ENCODE data around the gene CNBP. TPM values are rescaled to one million over a fixed set of nuclear protein-coding genes. Genes with fewer than 3 reads are reported as not detected.
"Not testable (repeated sequence)": the region's sequence is repeated elsewhere in the genome, so short reads cannot be mapped to it uniquely, and the experiment has no call there.

CNBP gene
- polyA plus RNA-seq, 1 donor from 2014 or later, result 329 TPM

DNA sequence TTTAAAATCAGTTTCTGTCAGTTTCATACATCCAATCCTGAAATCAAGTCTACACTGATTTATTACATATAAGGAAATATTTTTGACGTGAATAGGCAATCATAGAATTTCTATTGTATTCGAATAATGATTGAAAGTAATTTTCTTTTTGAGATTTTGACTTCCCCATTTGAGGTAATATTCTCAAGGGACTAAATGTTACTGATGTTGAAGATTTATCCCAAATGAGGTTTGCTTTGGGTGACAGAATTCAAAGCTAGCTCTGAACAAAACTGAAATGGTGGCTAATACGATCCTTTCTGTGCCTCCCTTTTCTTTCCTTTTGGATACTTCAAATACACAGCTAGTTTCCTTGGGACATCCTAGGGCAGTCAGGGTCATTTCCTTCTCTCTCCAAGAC lies 12.9 kb upstream of the CNBP start:
- Histone ChIP-seq H3K9me2 (ENCODE audit: insufficient read depth, low read length) (no peaks in the 10 kb centered on the region), H3K27ac (ENCODE audit: low read length) (no peak overlapping the region), H3F3A (ENCODE audit: insufficient read depth, low read length, poor library complexity, severe bottlenecking) (no peaks in the 10 kb centered on the region), H2AFZ (ENCODE audit: low read depth, low read length) (no peak overlapping the region), H3K9me3 (ENCODE audit: low read length) (no peaks in the 10 kb centered on the region), H3K9ac (ENCODE audit: low read length) (no peak overlapping the region), H3K27me3 (ENCODE audit: insufficient read depth, low read depth, low read length) (no peaks in the 10 kb centered on the region), H3K79me2 (replicated peaks; ENCODE audit: insufficient read depth, low read length) (no peaks in the 10 kb centered on the region), H4K20me1 (ENCODE audit: insufficient read depth) (no peaks in the 10 kb centered on the region), H3K4me3 (ENCODE audit: low read length) (no peak overlapping the region), H3K36me3 (ENCODE audit: insufficient read depth, low read length) (no peaks in the 10 kb centered on the region), H3K4me2 (ENCODE audit: low read length) (no peak overlapping the region)
- TF ChIP-seq, protein P1, sequence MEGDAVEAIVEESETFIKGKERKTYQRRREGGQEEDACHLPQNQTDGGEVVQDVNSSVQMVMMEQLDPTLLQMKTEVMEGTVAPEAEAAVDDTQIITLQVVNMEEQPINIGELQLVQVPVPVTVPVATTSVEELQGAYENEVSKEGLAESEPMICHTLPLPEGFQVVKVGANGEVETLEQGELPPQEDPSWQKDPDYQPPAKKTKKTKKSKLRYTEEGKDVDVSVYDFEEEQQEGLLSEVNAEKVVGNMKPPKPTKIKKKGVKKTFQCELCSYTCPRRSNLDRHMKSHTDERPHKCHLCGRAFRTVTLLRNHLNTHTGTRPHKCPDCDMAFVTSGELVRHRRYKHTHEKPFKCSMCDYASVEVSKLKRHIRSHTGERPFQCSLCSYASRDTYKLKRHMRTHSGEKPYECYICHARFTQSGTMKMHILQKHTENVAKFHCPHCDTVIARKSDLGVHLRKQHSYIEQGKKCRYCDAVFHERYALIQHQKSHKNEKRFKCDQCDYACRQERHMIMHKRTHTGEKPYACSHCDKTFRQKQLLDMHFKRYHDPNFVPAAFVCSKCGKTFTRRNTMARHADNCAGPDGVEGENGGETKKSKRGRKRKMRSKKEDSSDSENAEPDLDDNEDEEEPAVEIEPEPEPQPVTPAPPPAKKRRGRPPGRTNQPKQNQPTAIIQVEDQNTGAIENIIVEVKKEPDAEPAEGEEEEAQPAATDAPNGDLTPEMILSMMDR (IDR thresholded peaks at IDR 0.05; ENCODE audit: poor library complexity, severe bottlenecking), result no peak
- TF ChIP-seq POLR2AphosphoS5 (IDR thresholded peaks at IDR 0.05) (no peak), MXI1 (conservative IDR thresholded peaks at IDR 0.05; ENCODE audit: poor library complexity, severe bottlenecking) (no peak), EP300 (conservative IDR thresholded peaks at IDR 0.05; ENCODE audit: poor library complexity, severe bottlenecking) (no peak), SMC3 (conservative IDR thresholded peaks at IDR 0.05; ENCODE audit: poor library complexity) (no peak), TAF1 (IDR thresholded peaks at IDR 0.05; ENCODE audit: low read depth) (no peak), RAD21 (conservative IDR thresholded peaks at IDR 0.05) (no peak), EZH2 (IDR thresholded peaks at IDR 0.05; ENCODE audit: borderline replicate concordance, insufficient read depth, low read length, poor library complexity, severe bottlenecking) (no peak)
- TF ChIP-seq, protein P2, sequence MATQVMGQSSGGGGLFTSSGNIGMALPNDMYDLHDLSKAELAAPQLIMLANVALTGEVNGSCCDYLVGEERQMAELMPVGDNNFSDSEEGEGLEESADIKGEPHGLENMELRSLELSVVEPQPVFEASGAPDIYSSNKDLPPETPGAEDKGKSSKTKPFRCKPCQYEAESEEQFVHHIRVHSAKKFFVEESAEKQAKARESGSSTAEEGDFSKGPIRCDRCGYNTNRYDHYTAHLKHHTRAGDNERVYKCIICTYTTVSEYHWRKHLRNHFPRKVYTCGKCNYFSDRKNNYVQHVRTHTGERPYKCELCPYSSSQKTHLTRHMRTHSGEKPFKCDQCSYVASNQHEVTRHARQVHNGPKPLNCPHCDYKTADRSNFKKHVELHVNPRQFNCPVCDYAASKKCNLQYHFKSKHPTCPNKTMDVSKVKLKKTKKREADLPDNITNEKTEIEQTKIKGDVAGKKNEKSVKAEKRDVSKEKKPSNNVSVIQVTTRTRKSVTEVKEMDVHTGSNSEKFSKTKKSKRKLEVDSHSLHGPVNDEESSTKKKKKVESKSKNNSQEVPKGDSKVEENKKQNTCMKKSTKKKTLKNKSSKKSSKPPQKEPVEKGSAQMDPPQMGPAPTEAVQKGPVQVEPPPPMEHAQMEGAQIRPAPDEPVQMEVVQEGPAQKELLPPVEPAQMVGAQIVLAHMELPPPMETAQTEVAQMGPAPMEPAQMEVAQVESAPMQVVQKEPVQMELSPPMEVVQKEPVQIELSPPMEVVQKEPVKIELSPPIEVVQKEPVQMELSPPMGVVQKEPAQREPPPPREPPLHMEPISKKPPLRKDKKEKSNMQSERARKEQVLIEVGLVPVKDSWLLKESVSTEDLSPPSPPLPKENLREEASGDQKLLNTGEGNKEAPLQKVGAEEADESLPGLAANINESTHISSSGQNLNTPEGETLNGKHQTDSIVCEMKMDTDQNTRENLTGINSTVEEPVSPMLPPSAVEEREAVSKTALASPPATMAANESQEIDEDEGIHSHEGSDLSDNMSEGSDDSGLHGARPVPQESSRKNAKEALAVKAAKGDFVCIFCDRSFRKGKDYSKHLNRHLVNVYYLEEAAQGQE (IDR thresholded peaks at IDR 0.05; ENCODE audit: borderline replicate concordance), result no peak

DNA sequence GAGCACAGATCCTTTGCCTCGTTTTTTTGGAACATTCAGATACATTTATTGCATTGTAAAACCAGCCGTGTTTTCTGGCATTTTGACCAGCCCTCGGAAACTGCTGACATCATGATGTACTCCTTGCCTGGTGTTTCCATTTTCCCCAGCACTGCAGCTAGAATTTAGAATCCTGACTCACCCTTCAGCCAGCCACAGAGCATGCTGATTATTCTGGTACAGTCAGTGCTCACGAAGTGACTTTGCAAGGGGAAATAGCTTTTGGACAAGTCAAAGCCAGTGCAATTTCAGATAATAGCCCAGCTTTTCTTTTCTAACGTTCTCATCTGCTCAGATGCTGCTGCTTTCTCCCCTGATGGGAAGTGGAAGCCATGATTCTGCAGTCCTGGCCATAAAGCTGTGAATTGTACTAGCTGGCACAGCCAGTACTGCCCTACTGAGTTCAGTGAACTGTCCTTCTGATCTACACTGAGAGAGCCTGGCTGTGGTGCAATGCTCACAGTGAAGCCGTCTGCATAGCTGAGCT lies 12.1 kb upstream of the CNBP start:
- Histone ChIP-seq H2AFZ (ENCODE audit: low read depth, low read length) (no peak overlapping the region), H4K20me1 (ENCODE audit: insufficient read depth) (no peaks in the 10 kb centered on the region), H3K9ac (ENCODE audit: low read length) (peak overlapping the region; percentile 16), H3K27ac (ENCODE audit: low read length) (no peak overlapping the region), H3F3A (ENCODE audit: insufficient read depth, low read length, poor library complexity, severe bottlenecking) (no peaks in the 10 kb centered on the region), H3K9me2 (ENCODE audit: insufficient read depth, low read length) (no peaks in the 10 kb centered on the region), H3K79me2 (replicated peaks; ENCODE audit: insufficient read depth, low read length) (no peaks in the 10 kb centered on the region), H3K9me3 (ENCODE audit: low read length) (no peaks in the 10 kb centered on the region), H3K4me2 (ENCODE audit: low read length) (no peak overlapping the region), H3K4me3 (ENCODE audit: low read length) (no peak overlapping the region), H3K36me3 (ENCODE audit: insufficient read depth, low read length) (no peaks in the 10 kb centered on the region), H3K27me3 (ENCODE audit: insufficient read depth, low read depth, low read length) (no peaks in the 10 kb centered on the region)
- TF ChIP-seq SMC3 (conservative IDR thresholded peaks at IDR 0.05; ENCODE audit: poor library complexity), result no peak
- no peak for TF ChIP-seq POLR2AphosphoS5 (IDR thresholded peaks at IDR 0.05)

DNA sequence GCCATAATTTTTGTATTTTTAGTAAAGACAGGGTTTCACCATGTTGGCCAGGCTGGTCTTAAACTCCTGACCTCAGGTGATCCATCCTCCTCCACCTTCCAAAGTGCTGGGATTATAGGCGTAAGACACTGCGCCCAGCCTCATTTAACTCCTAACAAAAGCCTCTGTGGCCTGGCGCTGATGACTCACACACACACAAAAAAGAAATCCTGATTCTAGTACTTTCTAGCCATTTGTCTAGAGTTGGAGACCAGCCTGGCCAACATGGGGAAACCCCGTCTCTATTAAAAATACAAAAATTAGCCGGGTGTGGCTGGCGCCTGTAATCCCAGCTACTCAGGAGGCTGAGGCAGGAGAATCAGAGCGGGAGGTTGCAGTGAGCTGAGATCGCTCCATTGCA lies 6.1 kb upstream of the CNBP start:
- H3K9me3 ChIP-seq (ENCODE audit: low read length); H4K20me1 ChIP-seq (ENCODE audit: insufficient read depth); H3F3A ChIP-seq (ENCODE audit: insufficient read depth, low read length, poor library complexity, severe bottlenecking); H3K79me2 ChIP-seq (replicated peaks; ENCODE audit: insufficient read depth, low read length); H3K9me2 ChIP-seq (ENCODE audit: insufficient read depth, low read length); H2AFZ ChIP-seq (ENCODE audit: low read depth, low read length); H3K4me3 ChIP-seq (ENCODE audit: low read length); H3K9ac ChIP-seq (ENCODE audit: low read length); H3K36me3 ChIP-seq (ENCODE audit: insufficient read depth, low read length); H3K27me3 ChIP-seq (ENCODE audit: insufficient read depth, low read depth, low read length); H3K27ac ChIP-seq (ENCODE audit: low read length); H3K4me2 ChIP-seq (ENCODE audit: low read length): not testable (repeated sequence)
